CD14-positive monocyte (primary cell): ENCODE data around the gene PAFAH1B1. TPM values are rescaled to one million over a fixed set of nuclear protein-coding genes. Genes with fewer than 3 reads are reported as not detected.

ENCODE experiments used
- DNase-seq, 3 donors: peaks; one replicate each; pipeline ENCODE4 v3.0.0-alpha.2; 2011 to 2022
- H2AFZ ChIP-seq: 2 replicates; pipeline ENCODE4 v1.6.0; 2012; ENCODE audit warnings: mild to moderate bottlenecking, low read depth, low read length, inconsistent platforms; ENCODE audit not compliant: insufficient read depth, poor library complexity, severe bottlenecking
- H3K27ac ChIP-seq, 2 donors: 1 replicate in 1 of 2; 2 replicates in 1 of 2; pipeline ENCODE4 v1.5.1; 2012 to 2013; ENCODE audit warnings: low read length in 2 of 2, control low read depth in 1 of 2, inconsistent platforms in 1 of 2, low read depth in 1 of 2, mild to moderate bottlenecking in 1 of 2
- H3K27me3 ChIP-seq, 2 donors: one replicate each; pipeline versions ENCODE4 v1.6.0 to v1.6.1; 2011 to 2013; ENCODE audit warnings: low read length in 2 of 2; ENCODE audit not compliant: control insufficient read depth in 2 of 2, insufficient read depth in 2 of 2
- H3K36me3 ChIP-seq, 2 donors: replicated peaks in 1 of 2; 1 replicate in 1 of 2; 2 replicates in 1 of 2; pipeline versions ENCODE4 v1.5.1 to v1.6.1; 2012 to 2013; ENCODE audit warnings: low read length in 2 of 2, control low read depth in 1 of 2, inconsistent platforms in 1 of 2, mild to moderate bottlenecking in 1 of 2; ENCODE audit not compliant: insufficient read depth in 2 of 2, control insufficient read depth in 1 of 2
- H3K4me1 ChIP-seq, 2 donors: 1 replicate in 1 of 2; 2 replicates in 1 of 2; pipeline versions ENCODE4 v1.5.1 to v1.6.1; 2012 to 2013; ENCODE audit warnings: low read length in 2 of 2, control low read depth in 1 of 2, inconsistent platforms in 1 of 2, mild to moderate bottlenecking in 1 of 2, moderate library complexity in 1 of 2; ENCODE audit not compliant: insufficient read depth in 2 of 2, control insufficient read depth in 1 of 2
- H3K4me2 ChIP-seq: replicated peaks from 2 replicates; pipeline ENCODE3; 2012; ENCODE audit warnings: low read length, moderate library complexity, mild to moderate bottlenecking; ENCODE audit not compliant: poor library complexity, severe bottlenecking; ENCODE audit errors: extremely low read depth
- H3K4me3 ChIP-seq, 3 experiments: fragments of 200-600 bp in 1 of 3; sonication (generic) in 1 of 3; replicated peaks in 1 of 3; 1 replicate in 2 of 3; 2 replicates in 1 of 3; pipeline ENCODE4 v1.5.1; 2011 to 2013; ENCODE audit warnings: low read length in 3 of 3, mild to moderate bottlenecking in 3 of 3, control low read depth in 2 of 3, low read depth in 2 of 3, inconsistent platforms in 1 of 3, moderate library complexity in 1 of 3
- H3K79me2 ChIP-seq: 2 replicates; pipeline ENCODE4 v1.6.0; 2012; ENCODE audit warnings: mild to moderate bottlenecking, control low read depth, inconsistent platforms, low read length, moderate library complexity; ENCODE audit not compliant: insufficient read depth
- H3K9ac ChIP-seq: 2 replicates; pipeline ENCODE4 v1.6.0; 2017; ENCODE audit warnings: low read length, mild to moderate bottlenecking; ENCODE audit not compliant: insufficient read depth, poor library complexity, severe bottlenecking
- H3K9me3 ChIP-seq, 2 donors: replicated peaks in 1 of 2; 1 replicate in 1 of 2; 2 replicates in 1 of 2; pipeline versions ENCODE4 v1.5.1 to v1.6.1; 2012 to 2013; ENCODE audit warnings: low read length in 2 of 2, control low read depth in 1 of 2; ENCODE audit not compliant: control insufficient read depth in 1 of 2, insufficient read depth in 1 of 2
- H4K20me1 ChIP-seq: 2 replicates; pipeline ENCODE4 v1.6.0; 2012; ENCODE audit warnings: mild to moderate bottlenecking, low read length, control low read depth, moderate library complexity; ENCODE audit not compliant: insufficient read depth
- H3K27ac Mint-ChIP-seq, 7 donors: one replicate each; pipeline ENCODE4 v1.8.0; 2020; ENCODE audit warnings: mild to moderate bottlenecking in 7 of 7, mixed read lengths in 7 of 7, moderate library complexity in 6 of 7, inconsistent platforms in 2 of 7
- H3K27me3 Mint-ChIP-seq, 3 donors: one replicate each; pipeline ENCODE4 v1.8.0; 2021 to 2022; ENCODE audit warnings: low read depth in 3 of 3, mild to moderate bottlenecking in 3 of 3, mixed read lengths in 3 of 3, moderate library complexity in 3 of 3, inconsistent platforms in 1 of 3
- H3K36me3 Mint-ChIP-seq, 2 donors: one replicate each; pipeline ENCODE4 v1.8.0; 2020; ENCODE audit warnings: mixed read lengths in 2 of 2, inconsistent platforms in 1 of 2, mild to moderate bottlenecking in 1 of 2
- H3K4me1 Mint-ChIP-seq: one replicate; pipeline ENCODE4 v1.8.0; 2020; ENCODE audit warnings: mild to moderate bottlenecking, mixed read lengths
- H3K4me3 Mint-ChIP-seq, 2 donors: one replicate each; pipeline ENCODE4 v1.8.0; 2020; ENCODE audit warnings: mild to moderate bottlenecking in 2 of 2, mixed read lengths in 2 of 2, moderate library complexity in 1 of 2
- H3K9me3 Mint-ChIP-seq, 7 donors: one replicate each; pipeline ENCODE4 v1.8.0; 2020 to 2022; ENCODE audit warnings: mixed read lengths in 7 of 7, mild to moderate bottlenecking in 6 of 7, moderate library complexity in 6 of 7, inconsistent platforms in 2 of 7
- CTCF ChIP-seq: fragments of 200-600 bp; IDR thresholded peaks from one replicate; pipeline ENCODE4 v1.8.0; 2022; ENCODE audit warnings: antibody characterized with exemption, mild to moderate bottlenecking
- WGBS: methylation state at CpG from one replicate; pipeline ENCODE4 v1.1.5; 2013; ENCODE audit warnings: missing lambda C conversion rate; ENCODE audit not compliant: insufficient coverage; 5-methylcytosine and 5-hydroxymethylcytosine counted together
- intact Hi-C, 2 donors: fragments of 100-400 bp; cut with micrococcal nuclease; formaldehyde crosslinking; loops; one replicate each; pipeline versions ENCODE4 v1.15.0 to v1.15.1; 2023
- polyA plus RNA-seq, 3 donors: library from polyadenylated mRNA; depleted of rRNA in 1 of 3; unstranded in 2 of 3; stranded (reverse) in 1 of 3; fragments of 300-500 nt in 2 of 3; fragments of >200 nt in 1 of 3; fragmentation: Illumina TruSeq in 2 of 3; gene quantifications; 1 replicate in 2 of 3; 2 replicates in 1 of 3; pipeline ENCODE4 v1.2.3, GENCODE V29; 2012 to 2021

PAFAH1B1 gene
- polyA plus RNA-seq, 3 donors = 9.1 to 51.8 (median 17.1) TPM

- Histone ChIP-seq H3K27ac (no peak overlapping the region), H3K79me2 (peaks cover 5% of the 10 kb centered on the region), H3K9me3 (no peaks in the 10 kb centered on the region), H3K27me3 (no peaks in the 10 kb centered on the region), H3K9ac (no peak overlapping the region), H4K20me1 (peaks cover 10% of the 10 kb centered on the region), H3K4me1 (no peaks in the 10 kb centered on the region), H3K4me3 (no peak overlapping the region), H3K4me2 (no peak overlapping the region), H3K36me3 (peaks cover 82 to 94% of the 10 kb centered on the region in 2 donors), H2AFZ (no peak overlapping the region)
- Mint-ChIP-seq H3K27me3 (no peaks in the 10 kb centered on the region), H3K36me3 (peaks cover 59 to 86% of the 10 kb centered on the region in 2 donors), H3K4me3 (no peak overlapping the region), H3K4me1 (no peaks in the 10 kb centered on the region), H3K27ac (no peak overlapping the region), H3K9me3 (no peaks in the 10 kb centered on the region)
- DNase-seq = no peak
- 99% methylated on average over 15 of the region's 20 CpGs for WGBS
- intact Hi-C loops = no loop called here
- TF ChIP-seq CTCF = no peak
Observed at GRCh38 chr17:2700030-2700490, 106.6 kb downstream of the PAFAH1B1 start.

GRCh38 chr17:2700491-2701141, 107.2 kb downstream of the PAFAH1B1 start:
- Mint-ChIP-seq H3K27ac (no peak overlapping the region), H3K36me3 (peaks cover 56 to 81% of the 10 kb centered on the region in 2 donors), H3K4me3 (no peak overlapping the region), H3K27me3 (no peaks in the 10 kb centered on the region), H3K4me1 (no peaks in the 10 kb centered on the region), H3K9me3 (no peaks in the 10 kb centered on the region)
- Histone ChIP-seq H3K27me3 (no peaks in the 10 kb centered on the region), H3K4me2 (no peak overlapping the region), H3K9ac (no peak overlapping the region), H3K79me2 (peaks cover 10% of the 10 kb centered on the region), H2AFZ (no peak overlapping the region), H3K4me1 (no peaks in the 10 kb centered on the region), H3K4me3 (no peak overlapping the region), H3K36me3 (peaks cover 77 to 88% of the 10 kb centered on the region in 2 donors), H4K20me1 (peaks cover 15% of the 10 kb centered on the region), H3K27ac (no peak overlapping the region), H3K9me3 (no peaks in the 10 kb centered on the region)
- intact Hi-C loops = no loop called here
- WGBS = 93% methylated on average over 26 of the region's 27 CpGs
- no peak for TF ChIP-seq CTCF
- DNase-seq = no peak
